T-cell (primary cell): Measurements from ENCODE around the gene KCNQ2. TPM values are rescaled to one million over a fixed set of nuclear protein-coding genes. Genes with fewer than 3 reads are reported as not detected.

ENCODE experiments used
- ATAC-seq, 4 experiments: fragments of 200-7000 bp in 3 of 4; fragments of 150-1000 bp in 1 of 4; cut with Tn5 transposase; replicated peaks in 1 of 4; 1 replicate in 3 of 4; 2 replicates in 1 of 4; pipeline ENCODE4 v1.10.0; 2021; ENCODE audit warnings: moderate library complexity in 3 of 4, mild to moderate bottlenecking in 2 of 4, moderate number of reproducible peaks in 1 of 4
- CTCF ChIA-PET, 2 donors: fragments of 300-600 bp; sonication (Branson Sonifier 250); formaldehyde crosslinking; loops; one replicate each; lab custom pipeline; 2022; ENCODE audit warnings: antibody characterized with exemption in 2 of 2; lab: Charles Lee
- POLR2A ChIA-PET, 2 donors: fragments of 300-600 bp; sonication (Branson Sonifier 250); formaldehyde crosslinking; loops; one replicate each; lab custom pipeline; 2022; ENCODE audit warnings: antibody characterized with exemption in 2 of 2; lab: Charles Lee
- DNase-seq, 35 experiments: peaks; one replicate each; pipeline versions ENCODE4 v3.0.0 to v3.0.0-alpha.2; 2013 to 2023
- H3K27ac ChIP-seq: one replicate; pipeline ENCODE4 v1.5.1; 2013; ENCODE audit warnings: low read length
- H3K27me3 ChIP-seq, 2 experiments: replicated peaks in 1 of 2; 1 replicate in 1 of 2; 2 replicates in 1 of 2; pipeline versions ENCODE4 v1.6.1 to v1.7.0; 2013; ENCODE audit warnings: low read length in 1 of 2, mixed read lengths in 1 of 2; ENCODE audit not compliant: control insufficient read depth in 2 of 2, insufficient read depth in 2 of 2; ENCODE audit errors: extremely low read depth in 1 of 2
- H3K36me3 ChIP-seq, 2 donors: 1 replicate in 1 of 2; 2 replicates in 1 of 2; pipeline versions ENCODE4 v1.6.1 to v1.7.0; 2013; ENCODE audit warnings: low read length in 1 of 2; ENCODE audit not compliant: control insufficient read depth in 2 of 2, insufficient read depth in 1 of 2; ENCODE audit errors: extremely low read depth in 1 of 2
- H3K4me1 ChIP-seq, 2 experiments: 1 replicate in 1 of 2; 2 replicates in 1 of 2; pipeline versions ENCODE4 v1.6.1 to v1.7.0; 2013; ENCODE audit warnings: low read length in 2 of 2, mixed read lengths in 1 of 2; ENCODE audit not compliant: insufficient read depth in 2 of 2, control insufficient read depth in 1 of 2; ENCODE audit errors: extremely low read depth in 1 of 2
- H3K4me3 ChIP-seq, 2 donors: 1 replicate in 1 of 2; 2 replicates in 1 of 2; pipeline versions ENCODE4 v1.5.1 to v1.7.0; 2013; ENCODE audit warnings: mild to moderate bottlenecking in 2 of 2, low read length in 1 of 2, moderate library complexity in 1 of 2; ENCODE audit not compliant: control insufficient read depth in 1 of 2; ENCODE audit errors: extremely low read depth in 1 of 2
- H3K9me3 ChIP-seq: 2 replicates; pipeline ENCODE4 v1.7.0; 2013
- H3K27ac Mint-ChIP-seq, 2 donors: one replicate each; pipeline ENCODE4 v1.8.0; 2020 to 2021; ENCODE audit warnings: mild to moderate bottlenecking in 2 of 2, mixed read lengths in 2 of 2
- H3K27me3 Mint-ChIP-seq, 2 donors: one replicate each; pipeline ENCODE4 v1.8.0; 2021 to 2022; ENCODE audit warnings: mixed read lengths in 2 of 2
- H3K36me3 Mint-ChIP-seq: one replicate; pipeline ENCODE4 v1.8.0; 2021; ENCODE audit warnings: mixed read lengths
- H3K4me1 Mint-ChIP-seq, 3 donors: one replicate each; pipeline ENCODE4 v1.8.0; 2020 to 2022; ENCODE audit warnings: mixed read lengths in 3 of 3, mild to moderate bottlenecking in 1 of 3
- H3K4me3 Mint-ChIP-seq, 3 donors: one replicate each; pipeline ENCODE4 v1.8.0; 2020 to 2022; ENCODE audit warnings: mild to moderate bottlenecking in 3 of 3, mixed read lengths in 3 of 3, moderate library complexity in 3 of 3
- H3K9me3 Mint-ChIP-seq, 3 donors: one replicate each; pipeline ENCODE4 v1.8.0; 2020 to 2022; ENCODE audit warnings: mixed read lengths in 3 of 3
- WGBS: methylation state at CpG from one replicate; pipeline ENCODE4 v1.1.5; 2013; ENCODE audit warnings: missing lambda C conversion rate; ENCODE audit not compliant: insufficient coverage; 5-methylcytosine and 5-hydroxymethylcytosine counted together
- total RNA-seq, 35 experiments: library from RNA in 6 of 35; stranded (reverse) in 6 of 35; fragments of 120-200 nt in 1 of 35; gene quantifications; one replicate each; pipeline versions ENCODE4 v1.2.1 to v1.2.4 and lab custom pipeline; 2013 to 2026

Gene KCNQ2
- total RNA-seq, 5 donors from 2014 or later (not counting 1 experiment from before 2014, with no cell fraction given): 0.19 to 0.49 (median 0.32) TPM

GRCh38 chr20:63352811-63353221 lies 119.6 kb downstream of the KCNQ2 start:
- no peak overlapping the region for H3K4me3 Mint-ChIP-seq
- ATAC-seq (no peak), DNase-seq (no peak)
- CTCF ChIA-PET: no interaction called here
- peaks cover 0 to 38% of the 10 kb centered on the region in 2 experiments for H3K27me3 ChIP-seq
- H3K36me3 ChIP-seq: no peaks in the 10 kb centered on the region
- H3K4me3 ChIP-seq: no peak overlapping the region
- no peak overlapping the region for H3K27ac Mint-ChIP-seq
- no peaks in the 10 kb centered on the region for H3K36me3 Mint-ChIP-seq
- POLR2A ChIA-PET: no interaction called here
- no peaks in the 10 kb centered on the region for H3K4me1 ChIP-seq
- H3K4me1 Mint-ChIP-seq: no peaks in the 10 kb centered on the region
- peaks cover 0 to 3% of the 10 kb centered on the region in 2 donors for H3K27me3 Mint-ChIP-seq
- H3K9me3 Mint-ChIP-seq: peaks cover 0 to 4% (median 3%) of the 10 kb centered on the region in 3 donors
- no peaks in the 10 kb centered on the region for H3K9me3 ChIP-seq
- 65% methylated on average over 12 of the region's 12 CpGs for WGBS
- H3K27ac ChIP-seq: no peak overlapping the region

GRCh38 chr20:63351811-63352591 lies 120.5 kb downstream of the KCNQ2 start:
- H3K4me1 ChIP-seq: no peaks in the 10 kb centered on the region
- no peak overlapping the region for H3K27ac Mint-ChIP-seq
- H3K4me3 Mint-ChIP-seq: no peak overlapping the region
- ATAC-seq: no peak
- ChIA-PET CTCF (no interaction called here), POLR2A (no interaction called here)
- H3K27ac ChIP-seq: no peak overlapping the region
- H3K9me3 Mint-ChIP-seq: peaks cover 0 to 4% (median 3%) of the 10 kb centered on the region in 3 donors
- H3K4me1 Mint-ChIP-seq: no peaks in the 10 kb centered on the region
- H3K36me3 Mint-ChIP-seq: no peaks in the 10 kb centered on the region
- H3K36me3 ChIP-seq: no peaks in the 10 kb centered on the region
- peaks cover 0 to 34% of the 10 kb centered on the region in 2 experiments for H3K27me3 ChIP-seq
- no peaks in the 10 kb centered on the region for H3K9me3 ChIP-seq
- H3K4me3 ChIP-seq: no peak overlapping the region
- 50% methylated on average over 26 of the region's 28 CpGs for WGBS
- H3K27me3 Mint-ChIP-seq: peaks cover 0 to 3% of the 10 kb centered on the region in 2 donors
- no peak for DNase-seq

- Mint-ChIP-seq H3K4me1 (no peaks in the 10 kb centered on the region), H3K4me3 (no peak overlapping the region), H3K27ac (no peak overlapping the region), H3K36me3 (no peaks in the 10 kb centered on the region), H3K27me3 (peaks cover 0 to 3% of the 10 kb centered on the region in 2 donors), H3K9me3 (peaks cover 0 to 4% (median 3%) of the 10 kb centered on the region in 3 donors)
- Histone ChIP-seq H3K4me3 (no peak overlapping the region), H3K4me1 (no peaks in the 10 kb centered on the region), H3K36me3 (no peaks in the 10 kb centered on the region), H3K27me3 (peaks cover 0 to 29% of the 10 kb centered on the region in 2 experiments), H3K9me3 (no peaks in the 10 kb centered on the region), H3K27ac (no peak overlapping the region)
- ChIA-PET POLR2A (no interaction called here), CTCF (no interaction called here)
- no peak for DNase-seq
- ATAC-seq: no peak
- 87% methylated on average over 12 of the region's 12 CpGs for WGBS
These were observed 121.1 kb downstream of the KCNQ2 start for GRCh38 chr20:63351326-63351700.

GRCh38 chr20:63350597-63351325 lies 121.7 kb downstream of the KCNQ2 start:
- ChIA-PET POLR2A (no interaction called here), CTCF (no interaction called here)
- DNase-seq (no peak), ATAC-seq (no peak)
- H3K27ac Mint-ChIP-seq: no peak overlapping the region
- H3K36me3 ChIP-seq: no peaks in the 10 kb centered on the region
- no peaks in the 10 kb centered on the region for H3K36me3 Mint-ChIP-seq
- H3K4me1 Mint-ChIP-seq: no peaks in the 10 kb centered on the region
- H3K9me3 Mint-ChIP-seq: peaks cover 0 to 4% (median 3%) of the 10 kb centered on the region in 3 donors
- H3K27me3 ChIP-seq: peaks cover 0 to 33% of the 10 kb centered on the region in 2 experiments
- WGBS: 88% methylated on average over 31 of the region's 46 CpGs
- H3K4me1 ChIP-seq: no peaks in the 10 kb centered on the region
- no peak overlapping the region for H3K4me3 Mint-ChIP-seq
- no peaks in the 10 kb centered on the region for H3K9me3 ChIP-seq
- H3K27ac ChIP-seq: no peak overlapping the region
- peaks cover 0 to 5% of the 10 kb centered on the region in 2 donors for H3K27me3 Mint-ChIP-seq
- no peak overlapping the region for H3K4me3 ChIP-seq

Other genes with a start within 250 kb of the KCNQ2 start
- not detected for gene BIRC7, start 236.8 kb downstream of the KCNQ2 start, total RNA-seq
- gene NKAIN4, start 218.2 kb downstream of the KCNQ2 start, total RNA-seq: not detected
- 100 to 1,000 TPM; 109 to 129 (median 122) TPM for gene ARFGAP1, start 199.8 kb downstream of the KCNQ2 start, total RNA-seq
- under 1 TPM in 3 of 5 donors, not detected in 2; 0.16 to 0.35 (median 0.23) TPM for gene COL20A1, start 179.5 kb downstream of the KCNQ2 start, total RNA-seq
- gene CHRNA4, start 111.3 kb downstream of the KCNQ2 start, total RNA-seq: not detected
- gene EEF1A2, start 26.4 kb upstream of the KCNQ2 start, total RNA-seq: 1 to 10 TPM in 3 of 5 donors, under 1 TPM in 2; 0.50 to 3.1 (median 1.1) TPM
- 100 to 1,000 TPM; 147 to 320 (median 300) TPM for gene PPDPF, start 48.1 kb upstream of the KCNQ2 start, total RNA-seq
- gene PTK6, start 64.7 kb upstream of the KCNQ2 start, total RNA-seq: under 1 TPM; 0.15 to 0.47 (median 0.23) TPM
- not detected for gene SRMS, start 75.1 kb upstream of the KCNQ2 start, total RNA-seq
- 1 to 10 TPM in 2 of 5 donors, under 1 TPM in 3; 0.38 to 1.8 (median 0.70) TPM for gene FNDC11, start 81.5 kb upstream of the KCNQ2 start, total RNA-seq
- 10 to 100 TPM; 31.6 to 73.0 (median 43.5) TPM for gene HELZ2, start 101.6 kb upstream of the KCNQ2 start, total RNA-seq
- gene GMEB2, start 154.4 kb upstream of the KCNQ2 start, total RNA-seq: 10 to 100 TPM; 20.7 to 30.3 (median 29.0) TPM
- gene STMN3, start 180.8 kb upstream of the KCNQ2 start, total RNA-seq: 100 to 1,000 TPM in 3 of 5 donors, 10 to 100 TPM in 2; 92.9 to 121 (median 107) TPM
- 10 to 100 TPM; 30.7 to 41.6 (median 36.8) TPM for gene RTEL1, start 185.7 kb upstream of the KCNQ2 start, total RNA-seq
- gene TNFRSF6B, start 224.0 kb upstream of the KCNQ2 start, total RNA-seq: 1 to 10 TPM in 2 of 5 donors, under 1 TPM in 2, not detected in 1; 0.37 to 1.5 (median 0.91) TPM
- gene ARFRP1, start 235.3 kb upstream of the KCNQ2 start, total RNA-seq: 100 to 1,000 TPM in 2 of 5 donors, 10 to 100 TPM in 3; 58.5 to 102 (median 99.5) TPM
- 10 to 100 TPM; 42.7 to 71.0 (median 59.0) TPM for gene ZGPAT, start 235.4 kb upstream of the KCNQ2 start, total RNA-seq